Ishikawa (cell line): ENCODE data around the gene DHX30.

ENCODE experiments used
- CEBPB ChIP-seq: IDR thresholded peaks from 2 replicates; pipeline ENCODE4 v1.6.1; 2012
- CREB1 ChIP-seq: IDR thresholded peaks from 2 replicates; pipeline ENCODE4 v1.6.1; 2012; ENCODE audit warnings: low read depth
- EGR1 ChIP-seq: IDR thresholded peaks from 2 replicates; pipeline ENCODE4 v1.6.1; 2012
- EP300 ChIP-seq: IDR thresholded peaks from 2 replicates; pipeline ENCODE4 v1.6.1; 2012; ENCODE audit warnings: borderline replicate concordance
- FOXM1 ChIP-seq: IDR thresholded peaks from 2 replicates; pipeline ENCODE4 v1.6.1; 2012; ENCODE audit warnings: low read depth, borderline replicate concordance
- MAX ChIP-seq: IDR thresholded peaks from 2 replicates; pipeline ENCODE4 v1.6.1; 2012
- NFIC ChIP-seq: IDR thresholded peaks from 2 replicates; pipeline ENCODE4 v1.6.1; 2012
- RAD21 ChIP-seq: IDR thresholded peaks from 2 replicates; pipeline ENCODE4 v1.6.1; 2012; ENCODE audit warnings: low read depth
- REST ChIP-seq: IDR thresholded peaks from 2 replicates; pipeline ENCODE4 v1.6.1; 2012; ENCODE audit warnings: low read depth, mild to moderate bottlenecking
- TAF1 ChIP-seq: IDR thresholded peaks from 2 replicates; pipeline ENCODE4 v1.6.1; 2012; ENCODE audit warnings: low read depth, mild to moderate bottlenecking
- TCF12 ChIP-seq: IDR thresholded peaks from 2 replicates; pipeline ENCODE4 v1.6.1; 2012; ENCODE audit warnings: low read depth
- TEAD4 ChIP-seq: IDR thresholded peaks from 2 replicates; pipeline ENCODE4 v1.6.1; 2012
- USF1 ChIP-seq: IDR thresholded peaks from 2 replicates; pipeline ENCODE4 v1.6.1; 2012
- YY1 ChIP-seq: IDR thresholded peaks from 2 replicates; pipeline ENCODE4 v1.6.1; 2012; ENCODE audit warnings: low read depth
- ZBTB7A ChIP-seq: IDR thresholded peaks from 2 replicates; pipeline ENCODE4 v1.6.1; 2012; ENCODE audit warnings: low read depth

Gene DHX30

GRCh38 chr3:47849699-47850563 is 47.0 kb downstream of the DHX30 start:
- TF ChIP-seq FOXM1 = no peak
- TF ChIP-seq USF1 = no peak
- TF ChIP-seq MAX = no peak

- TF ChIP-seq EP300 (no peak), MAX (no peak), USF1 (no peak), REST (no peak), CREB1 (no peak), TEAD4 (no peak), FOXM1 (no peak), TCF12 (no peak), TAF1 (no peak), YY1 (no peak), EGR1 (no peak), RAD21 (no peak), ZBTB7A (no peak), CEBPB (no peak), NFIC (no peak)
Observed at GRCh38 chr3:47850564-47851410, 47.8 kb downstream of the DHX30 start.

- TF ChIP-seq CREB1 (no peak), TCF12 (no peak), EGR1 (no peak), TAF1 (no peak), MAX (no peak), USF1 (no peak), EP300 (no peak), REST (no peak), FOXM1 (no peak), NFIC (no peak), TEAD4 (no peak), ZBTB7A (no peak), CEBPB (no peak), RAD21 (no peak), YY1 (no peak)
Observed at GRCh38 chr3:47851888-47852603, 49.1 kb downstream of the DHX30 start.
